IgD-negative memory B cell (primary cell): ENCODE measurements around the gene CCDC124. TPM values are rescaled to one million over a fixed set of nuclear protein-coding genes. Genes with fewer than 3 reads are reported as not detected.

ENCODE experiments used
- H3K27ac Mint-ChIP-seq, 3 donors: one replicate each; pipeline ENCODE4 v1.8.0; 2020 to 2022; ENCODE audit warnings: mild to moderate bottlenecking in 3 of 3, mixed read lengths in 3 of 3, moderate library complexity in 1 of 3
- H3K27me3 Mint-ChIP-seq: one replicate; pipeline ENCODE4 v1.8.0; 2021; ENCODE audit warnings: mixed read lengths
- H3K36me3 Mint-ChIP-seq: one replicate; pipeline ENCODE4 v1.8.0; 2020; ENCODE audit warnings: mild to moderate bottlenecking, mixed read lengths
- H3K4me1 Mint-ChIP-seq, 3 donors: one replicate each; pipeline ENCODE4 v1.8.0; 2020 to 2022; ENCODE audit warnings: mixed read lengths in 3 of 3, mild to moderate bottlenecking in 1 of 3
- H3K4me3 Mint-ChIP-seq, 4 donors: one replicate each; pipeline ENCODE4 v1.8.0; 2020 to 2022; ENCODE audit warnings: mild to moderate bottlenecking in 4 of 4, mixed read lengths in 4 of 4, moderate library complexity in 3 of 4
- H3K9me3 Mint-ChIP-seq, 3 donors: one replicate each; pipeline ENCODE4 v1.8.0; 2020 to 2021; ENCODE audit warnings: mixed read lengths in 3 of 3, mild to moderate bottlenecking in 1 of 3
- polyA plus RNA-seq: library from polyadenylated mRNA; unstranded; fragments of 300-500 nt; fragmentation: Illumina TruSeq; gene quantifications from one replicate; pipeline ENCODE4 v1.2.3, GENCODE V29; 2021

The CCDC124 gene
- polyA plus RNA-seq, 1 donor from 2014 or later, result 63.7 TPM

DNA sequence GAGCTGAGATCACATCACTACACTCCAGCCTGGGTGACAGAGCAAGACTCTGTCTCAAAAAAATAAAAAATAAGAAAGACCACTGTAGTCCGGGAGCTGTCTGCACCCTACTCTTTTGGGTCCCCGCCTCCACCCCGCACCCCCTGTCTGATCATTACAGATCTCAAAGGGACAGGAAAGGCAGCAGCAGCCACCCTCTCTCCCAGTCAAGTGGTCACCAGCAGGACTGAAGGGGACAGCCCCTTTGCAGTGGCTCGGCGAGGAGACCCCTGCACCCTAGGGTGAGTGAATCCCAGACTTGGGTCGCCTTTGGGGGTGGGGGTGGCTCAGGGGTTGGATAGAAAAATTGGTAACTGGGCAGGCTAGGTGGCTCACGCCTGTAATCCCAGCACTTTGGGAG is 21.6 kb downstream of the CCDC124 start:
- no peak overlapping the region for H3K4me3 Mint-ChIP-seq
- H3K27me3 Mint-ChIP-seq, result peaks cover 58% of the 10 kb centered on the region
- H3K4me1 Mint-ChIP-seq, result peaks cover 10 to 17% (median 17%) of the 10 kb centered on the region in 3 donors
- H3K9me3 Mint-ChIP-seq, result peaks cover 0 to 2% (median 0%) of the 10 kb centered on the region in 3 donors
- peak overlapping the region in 1 of 3 donors; percentile 39 for H3K27ac Mint-ChIP-seq
- no peaks in the 10 kb centered on the region for H3K36me3 Mint-ChIP-seq

DNA sequence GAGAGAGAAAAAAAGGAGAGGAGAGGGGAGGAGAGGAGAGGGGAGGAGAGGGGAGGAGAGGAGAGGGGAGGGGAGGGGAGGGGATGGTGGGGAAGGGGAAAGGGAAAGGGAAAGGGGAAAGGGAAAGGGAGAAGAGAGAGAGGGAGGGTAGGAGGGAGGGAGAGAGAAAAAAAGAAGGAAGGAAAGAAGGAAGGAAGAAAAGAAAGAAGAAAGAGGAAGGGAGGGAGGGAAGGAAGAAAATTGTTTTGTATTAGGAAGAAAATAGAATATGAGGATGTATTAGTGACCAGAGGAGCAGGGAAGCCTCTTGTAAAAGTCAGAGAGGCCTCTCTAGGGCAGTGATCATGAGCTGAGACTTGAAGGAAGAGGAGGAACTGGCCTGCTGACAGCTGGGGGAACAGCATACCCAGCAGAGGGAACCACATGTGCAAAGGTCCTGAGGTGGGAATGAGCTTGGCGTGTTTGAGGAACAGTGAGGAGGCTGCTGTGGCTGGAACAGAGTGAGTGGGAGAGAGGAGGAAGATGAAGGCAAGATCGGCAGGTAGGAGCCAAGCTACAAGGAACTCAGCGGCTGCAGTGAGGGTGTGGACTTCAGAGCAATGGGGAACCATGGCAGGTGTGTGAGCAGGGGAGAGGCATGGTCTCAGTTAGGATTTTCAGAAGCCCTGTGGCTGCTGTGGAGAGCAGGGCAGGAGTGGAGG is 24.5 kb downstream of the CCDC124 start:
- H3K4me1 Mint-ChIP-seq, result peaks cover 0 to 3% (median 0%) of the 10 kb centered on the region in 3 donors
- peaks cover 39% of the 10 kb centered on the region for H3K27me3 Mint-ChIP-seq
- H3K4me3 Mint-ChIP-seq, result no peak overlapping the region
- H3K27ac Mint-ChIP-seq, result no peak overlapping the region
- no peaks in the 10 kb centered on the region for H3K9me3 Mint-ChIP-seq
- H3K36me3 Mint-ChIP-seq, result no peaks in the 10 kb centered on the region

DNA sequence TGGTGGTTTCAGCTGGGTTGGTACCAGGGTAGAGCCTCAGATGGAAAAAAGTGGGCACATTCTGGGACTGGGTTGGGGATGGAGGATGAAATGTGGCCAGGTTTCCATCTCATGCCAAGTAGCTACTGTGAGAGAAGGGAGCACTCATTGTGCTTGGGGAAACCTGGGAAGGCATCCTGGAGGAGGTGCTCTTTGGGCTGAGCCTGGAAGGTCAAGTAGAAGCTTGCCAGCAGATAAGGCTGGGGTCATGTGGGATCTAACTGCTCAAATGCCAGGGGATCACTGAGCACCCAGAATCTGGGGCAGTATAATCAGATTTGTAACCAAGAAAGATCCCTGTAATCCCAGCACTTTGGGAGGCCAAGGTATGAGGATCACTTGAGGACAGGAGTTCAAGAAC is 25.1 kb downstream of the CCDC124 start:
- H3K4me3 Mint-ChIP-seq, result peak overlapping the region in 1 of 4 donors; percentile 17
- H3K27ac Mint-ChIP-seq, result no peak overlapping the region
- peaks cover 34% of the 10 kb centered on the region for H3K27me3 Mint-ChIP-seq
- no peaks in the 10 kb centered on the region for H3K4me1 Mint-ChIP-seq
- H3K9me3 Mint-ChIP-seq, result no peaks in the 10 kb centered on the region
- H3K36me3 Mint-ChIP-seq, result no peaks in the 10 kb centered on the region

- peaks cover 0 to 8% (median 4%) of the 10 kb centered on the region in 3 donors for H3K4me1 Mint-ChIP-seq
- no peaks in the 10 kb centered on the region for H3K9me3 Mint-ChIP-seq
- no peak overlapping the region for H3K27ac Mint-ChIP-seq
- H3K27me3 Mint-ChIP-seq, result peaks cover 46% of the 10 kb centered on the region
- no peak overlapping the region for H3K4me3 Mint-ChIP-seq
- H3K36me3 Mint-ChIP-seq, result peaks cover 3% of the 10 kb centered on the region
Observed at GRCh38 chr19:17963936-17964691, 31.3 kb downstream of the CCDC124 start.

DNA sequence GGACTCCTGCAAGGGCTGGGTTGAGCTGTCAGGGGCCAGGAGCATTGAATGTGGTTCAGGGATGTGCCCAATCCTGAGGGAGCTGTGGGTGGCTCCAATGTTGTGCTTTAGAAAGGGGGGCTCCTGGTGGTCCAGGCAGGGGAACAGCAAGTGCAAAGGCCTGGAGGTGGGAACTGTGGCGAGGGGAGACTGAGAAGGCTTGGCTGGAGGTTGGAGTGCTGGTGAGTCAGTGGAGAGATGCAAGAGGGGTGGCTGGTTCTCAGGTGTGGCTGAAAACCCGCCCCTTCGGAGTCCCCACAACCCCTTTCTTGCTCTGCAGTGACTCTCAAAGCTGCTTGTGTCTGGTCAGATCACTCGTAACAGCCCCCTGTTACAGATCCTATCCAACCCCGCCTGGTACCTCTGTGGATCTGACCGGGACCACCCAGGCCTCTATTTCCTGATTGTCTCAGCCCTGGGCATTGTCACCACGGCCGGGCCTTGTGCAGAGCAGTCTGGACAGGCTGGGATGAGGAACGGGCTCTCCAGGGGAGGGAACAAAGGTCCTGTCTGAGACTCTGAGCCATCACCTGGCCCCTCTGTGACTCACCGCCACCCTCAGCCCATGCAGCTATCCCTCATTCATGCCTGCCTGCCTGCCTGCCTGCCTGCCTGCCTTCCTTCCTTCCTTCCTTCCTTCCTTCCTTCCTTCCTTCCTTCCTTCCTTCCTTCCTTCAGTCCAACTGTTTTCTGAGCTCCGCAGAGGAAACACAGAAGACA is 32.7 kb downstream of the CCDC124 start:
- Mint-ChIP-seq H3K4me1 (peaks cover 0 to 8% (median 4%) of the 10 kb centered on the region in 3 donors), H3K36me3 (peaks cover 3% of the 10 kb centered on the region), H3K9me3 (no peaks in the 10 kb centered on the region), H3K27ac (no peak overlapping the region), H3K27me3 (peaks cover 50% of the 10 kb centered on the region), H3K4me3 (peak overlapping the region in 1 of 4 donors; percentile 66)

DNA sequence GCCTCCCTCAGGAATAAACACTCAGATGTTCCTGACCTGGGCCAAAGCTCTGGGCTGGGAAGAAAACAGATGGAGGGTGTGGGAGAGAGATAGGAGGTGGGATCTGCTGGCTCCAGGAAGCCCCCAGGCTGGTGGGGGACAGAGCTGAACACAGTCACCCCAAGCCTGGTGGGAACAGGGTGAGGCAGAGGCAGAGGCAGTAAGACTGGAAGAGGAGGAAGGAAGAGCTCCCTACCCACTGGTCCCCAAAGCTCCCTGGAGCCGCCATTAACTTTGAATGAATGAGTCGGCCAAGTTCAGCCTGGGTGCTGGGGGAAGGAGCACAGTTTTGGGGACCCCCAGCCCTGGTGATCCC is 33.3 kb downstream of the CCDC124 start:
- peaks cover 50% of the 10 kb centered on the region for H3K27me3 Mint-ChIP-seq
- peaks cover 0 to 8% (median 4%) of the 10 kb centered on the region in 3 donors for H3K4me1 Mint-ChIP-seq
- H3K27ac Mint-ChIP-seq, result no peak overlapping the region
- H3K9me3 Mint-ChIP-seq, result no peaks in the 10 kb centered on the region
- H3K36me3 Mint-ChIP-seq, result peaks cover 3% of the 10 kb centered on the region
- H3K4me3 Mint-ChIP-seq, result no peak overlapping the region

GRCh38 chr19:17966550-17967256 is 33.9 kb downstream of the CCDC124 start, which contains the start of gene KCNN1:
TSS of gene KCNN1 (plus strand) at chr19:17967107. CDS start at chr19:17973889, 6,782 bp downstream.
- no peaks in the 10 kb centered on the region for H3K9me3 Mint-ChIP-seq
- peak within 1 kb of the TSS in 2 of 4 donors; percentile 84 to 94 for H3K4me3 Mint-ChIP-seq
- peaks cover 0 to 8% (median 4%) of the 10 kb centered on the region in 3 donors for H3K4me1 Mint-ChIP-seq
- no peak within 1 kb of the TSS for H3K27ac Mint-ChIP-seq
- peaks cover 3% of the 10 kb centered on the region for H3K36me3 Mint-ChIP-seq
- peaks cover 49% of the 10 kb centered on the region for H3K27me3 Mint-ChIP-seq

- H3K36me3 Mint-ChIP-seq, result peaks cover 3% of the 10 kb centered on the region
- peak overlapping the region in 2 of 4 donors; percentile 51 to 69 for H3K4me3 Mint-ChIP-seq
- H3K4me1 Mint-ChIP-seq, result peaks cover 0 to 8% (median 4%) of the 10 kb centered on the region in 3 donors
- H3K9me3 Mint-ChIP-seq, result no peaks in the 10 kb centered on the region
- no peak overlapping the region for H3K27ac Mint-ChIP-seq
- H3K27me3 Mint-ChIP-seq, result peaks cover 43% of the 10 kb centered on the region
Observed at GRCh38 chr19:17967257-17968051, 34.6 kb downstream of the CCDC124 start.

GRCh38 chr19:17968362-17968761 is 35.5 kb downstream of the CCDC124 start:
- H3K36me3 Mint-ChIP-seq, result peaks cover 3% of the 10 kb centered on the region
- no peaks in the 10 kb centered on the region for H3K9me3 Mint-ChIP-seq
- peaks cover 41% of the 10 kb centered on the region for H3K27me3 Mint-ChIP-seq
- H3K4me1 Mint-ChIP-seq, result peaks cover 0 to 8% (median 4%) of the 10 kb centered on the region in 3 donors
- no peak overlapping the region for H3K4me3 Mint-ChIP-seq
- no peak overlapping the region for H3K27ac Mint-ChIP-seq

- H3K9me3 Mint-ChIP-seq, result no peaks in the 10 kb centered on the region
- H3K36me3 Mint-ChIP-seq, result peaks cover 2% of the 10 kb centered on the region
- no peak overlapping the region for H3K4me3 Mint-ChIP-seq
- peaks cover 33% of the 10 kb centered on the region for H3K27me3 Mint-ChIP-seq
- H3K27ac Mint-ChIP-seq, result peak overlapping the region in 1 of 3 donors; percentile 33
- peaks cover 0 to 8% (median 4%) of the 10 kb centered on the region in 3 donors for H3K4me1 Mint-ChIP-seq
Observed at GRCh38 chr19:17969096-17969792, 36.4 kb downstream of the CCDC124 start.

GRCh38 chr19:17972230-17972629 is 39.4 kb downstream of the CCDC124 start:
- Mint-ChIP-seq H3K36me3 (no peaks in the 10 kb centered on the region), H3K4me3 (no peak overlapping the region), H3K4me1 (peaks cover 0 to 2% (median 0%) of the 10 kb centered on the region in 3 donors), H3K27ac (no peak overlapping the region), H3K9me3 (no peaks in the 10 kb centered on the region), H3K27me3 (peaks cover 8% of the 10 kb centered on the region)

DNA sequence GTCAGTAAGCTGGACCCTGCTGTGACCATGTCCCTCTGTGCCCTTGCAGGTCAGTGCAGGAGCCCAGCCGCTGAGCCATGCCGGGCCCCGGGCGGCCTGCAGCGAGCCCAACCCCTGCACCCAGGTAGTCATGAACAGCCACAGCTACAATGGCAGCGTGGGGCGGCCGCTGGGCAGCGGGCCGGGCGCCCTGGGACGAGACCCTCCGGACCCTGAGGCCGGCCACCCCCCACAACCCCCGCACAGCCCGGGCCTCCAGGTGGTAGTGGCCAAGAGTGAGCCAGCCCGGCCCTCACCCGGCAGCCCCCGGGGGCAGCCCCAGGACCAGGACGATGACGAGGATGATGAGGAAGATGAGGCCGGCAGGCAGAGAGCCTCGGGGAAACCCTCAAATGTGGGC is 40.9 kb downstream of the CCDC124 start:
- Mint-ChIP-seq H3K4me1 (peaks cover 0 to 3% (median 0%) of the 10 kb centered on the region in 3 donors), H3K4me3 (no peak overlapping the region), H3K9me3 (no peaks in the 10 kb centered on the region), H3K36me3 (no peaks in the 10 kb centered on the region), H3K27ac (no peak overlapping the region), H3K27me3 (peaks cover 4% of the 10 kb centered on the region)

DNA sequence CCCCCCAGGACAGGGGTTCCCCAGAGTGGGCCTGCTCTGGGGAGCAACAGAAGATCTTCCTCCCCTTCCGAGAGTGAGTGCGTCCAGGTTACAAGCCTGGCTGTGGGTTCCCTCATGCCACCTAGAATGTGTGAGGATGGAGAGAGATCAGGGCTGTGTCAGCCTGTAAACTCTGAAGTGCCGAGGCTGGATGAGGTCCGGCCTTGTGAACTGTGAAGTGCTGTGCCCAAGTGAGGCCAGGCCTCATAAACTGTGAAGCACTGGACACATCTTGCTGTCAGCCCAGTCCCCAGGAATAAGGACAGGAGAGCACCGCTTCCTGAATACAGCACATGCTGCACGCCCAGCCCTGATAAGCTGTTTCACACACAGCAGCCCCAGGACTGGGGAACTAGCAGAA is 41.7 kb downstream of the CCDC124 start:
- H3K36me3 Mint-ChIP-seq, result no peaks in the 10 kb centered on the region
- H3K4me3 Mint-ChIP-seq, result no peak overlapping the region
- peaks cover 1 to 6% (median 2%) of the 10 kb centered on the region in 3 donors for H3K4me1 Mint-ChIP-seq
- peaks cover 4% of the 10 kb centered on the region for H3K27me3 Mint-ChIP-seq
- H3K9me3 Mint-ChIP-seq, result no peaks in the 10 kb centered on the region
- no peak overlapping the region for H3K27ac Mint-ChIP-seq
